Fibroblast of pulmonary artery (primary cell): ENCODE measurements around the gene SLC4A8.

Experiments used
- DNase-seq: peaks from one replicate; pipeline ENCODE4 v3.0.0-alpha.2; 2010; ENCODE audit warnings: low read depth
- H3K4me3 ChIP-seq: replicated peaks from 2 replicates; pipeline ENCODE4 v1.5.1; 2011; ENCODE audit warnings: low read depth, mild to moderate bottlenecking, control low read depth, low read length, moderate library complexity
- TF ChIP-seq, protein P1 (sequence below): IDR thresholded peaks from 2 replicates; pipeline ENCODE4 v1.5.1; 2011; ENCODE audit warnings: mild to moderate bottlenecking, control low read depth, low read length, inconsistent platforms; ENCODE audit errors: missing control alignments

The SLC4A8 gene

DNA sequence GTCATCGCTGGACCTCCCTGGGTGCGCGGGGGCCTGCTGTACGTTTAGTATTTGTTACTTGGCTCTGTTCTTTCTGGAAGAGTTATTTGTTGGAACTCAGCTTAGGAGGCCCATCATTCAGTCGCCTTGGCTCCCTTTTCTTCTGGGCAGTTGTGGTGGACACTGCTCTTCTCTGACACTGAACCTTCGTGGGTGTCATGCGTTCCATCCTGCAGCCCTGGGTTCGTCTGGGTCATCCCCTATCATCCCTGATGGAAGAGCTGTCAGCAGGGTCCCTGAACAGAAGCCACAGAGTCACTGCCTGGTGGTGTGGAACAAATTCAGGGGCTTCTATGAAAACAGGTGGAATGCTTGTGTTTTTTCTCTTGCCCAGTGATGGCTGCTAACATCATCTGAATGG is 113.5 kb downstream of the SLC4A8 start:
- TF ChIP-seq, protein P1, sequence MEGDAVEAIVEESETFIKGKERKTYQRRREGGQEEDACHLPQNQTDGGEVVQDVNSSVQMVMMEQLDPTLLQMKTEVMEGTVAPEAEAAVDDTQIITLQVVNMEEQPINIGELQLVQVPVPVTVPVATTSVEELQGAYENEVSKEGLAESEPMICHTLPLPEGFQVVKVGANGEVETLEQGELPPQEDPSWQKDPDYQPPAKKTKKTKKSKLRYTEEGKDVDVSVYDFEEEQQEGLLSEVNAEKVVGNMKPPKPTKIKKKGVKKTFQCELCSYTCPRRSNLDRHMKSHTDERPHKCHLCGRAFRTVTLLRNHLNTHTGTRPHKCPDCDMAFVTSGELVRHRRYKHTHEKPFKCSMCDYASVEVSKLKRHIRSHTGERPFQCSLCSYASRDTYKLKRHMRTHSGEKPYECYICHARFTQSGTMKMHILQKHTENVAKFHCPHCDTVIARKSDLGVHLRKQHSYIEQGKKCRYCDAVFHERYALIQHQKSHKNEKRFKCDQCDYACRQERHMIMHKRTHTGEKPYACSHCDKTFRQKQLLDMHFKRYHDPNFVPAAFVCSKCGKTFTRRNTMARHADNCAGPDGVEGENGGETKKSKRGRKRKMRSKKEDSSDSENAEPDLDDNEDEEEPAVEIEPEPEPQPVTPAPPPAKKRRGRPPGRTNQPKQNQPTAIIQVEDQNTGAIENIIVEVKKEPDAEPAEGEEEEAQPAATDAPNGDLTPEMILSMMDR, result no peak
- H3K4me3 ChIP-seq, result no peak overlapping the region
- DNase-seq, result no peak

DNA sequence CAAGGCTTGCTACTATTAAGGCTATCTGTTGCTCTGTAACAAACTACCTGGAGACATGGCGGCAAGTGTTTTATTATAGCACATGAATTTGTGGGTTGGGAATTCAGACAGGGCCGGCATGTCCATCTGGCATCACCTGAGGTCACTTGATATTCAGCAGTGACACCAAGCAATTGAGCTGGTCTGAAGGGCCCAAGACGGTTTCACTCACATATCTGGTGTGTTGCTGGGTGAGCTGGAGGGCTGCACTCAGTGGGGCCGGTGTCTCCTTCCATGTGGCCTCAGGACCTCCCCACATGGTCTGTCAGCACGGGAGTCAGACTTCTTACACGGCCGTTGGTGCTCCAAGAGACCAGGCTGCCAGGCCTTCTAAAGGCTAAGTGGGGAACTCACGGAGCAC is 114.0 kb downstream of the SLC4A8 start:
- TF ChIP-seq, protein P1, result no peak
- no peak for DNase-seq
- H3K4me3 ChIP-seq, result no peak overlapping the region

DNA sequence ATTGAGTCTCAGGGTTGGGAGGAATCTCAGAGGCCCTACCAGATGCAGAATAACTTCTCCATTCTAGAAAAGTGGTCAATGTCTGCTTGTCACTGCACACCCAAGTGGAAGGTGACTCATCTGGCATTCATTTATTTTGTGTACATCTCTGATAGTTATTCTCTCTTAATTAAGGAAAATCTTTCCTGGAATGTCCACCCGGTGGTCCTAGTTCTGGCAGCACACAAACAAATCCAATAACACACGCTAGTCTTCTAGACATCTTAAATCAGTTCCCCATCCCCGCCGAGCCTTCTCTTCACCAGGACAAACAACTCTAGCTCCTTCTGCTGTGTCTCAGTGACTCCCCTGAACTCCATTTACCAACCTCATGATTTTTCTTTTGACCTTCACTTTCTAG is 116.4 kb downstream of the SLC4A8 start:
- H3K4me3 ChIP-seq, result no peak overlapping the region
- DNase-seq, result no peak
- TF ChIP-seq, protein P1, result no peak

DNA sequence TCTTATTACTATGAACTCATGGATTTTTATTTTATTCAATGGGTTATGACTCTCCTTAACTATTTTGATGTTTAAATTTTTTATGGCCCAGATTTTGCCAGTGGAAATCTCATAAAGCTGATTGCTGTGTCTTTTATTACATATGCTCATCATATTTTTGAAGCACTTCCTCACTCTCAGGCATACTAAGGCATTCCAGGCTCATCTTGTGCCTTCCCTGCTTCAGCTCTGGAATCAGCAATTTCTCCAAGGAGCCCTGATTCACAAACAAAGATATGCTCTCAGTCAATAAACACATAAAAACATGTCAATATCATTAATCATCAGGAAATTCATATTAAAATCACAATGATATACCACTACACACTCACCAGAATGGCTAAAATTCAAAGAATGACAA is 121.5 kb downstream of the SLC4A8 start:
- TF ChIP-seq, protein P1, result no peak
- no peak for DNase-seq
- H3K4me3 ChIP-seq, result no peak overlapping the region

DNA sequence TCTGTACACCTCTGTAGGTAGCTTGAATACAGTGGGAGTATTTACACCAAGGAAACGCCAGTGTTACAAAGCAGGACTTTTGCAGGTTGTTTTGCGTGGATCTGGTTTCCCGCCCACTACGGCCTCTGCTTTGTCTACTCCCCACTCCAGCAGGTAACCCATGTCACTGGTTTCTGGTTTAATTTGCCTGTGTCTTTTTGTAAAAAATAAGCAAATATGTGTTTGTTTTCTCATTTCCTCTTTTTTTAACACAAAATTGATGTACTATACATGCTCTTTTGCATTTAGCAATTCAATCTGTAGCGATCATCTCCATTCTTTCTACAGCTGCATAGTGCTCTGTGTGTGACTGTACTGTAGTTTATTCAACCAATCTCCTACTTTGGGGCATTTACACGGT is 123.0 kb downstream of the SLC4A8 start:
- no peak overlapping the region for H3K4me3 ChIP-seq
- TF ChIP-seq, protein P1, result no peak
- DNase-seq, result no peak

DNA sequence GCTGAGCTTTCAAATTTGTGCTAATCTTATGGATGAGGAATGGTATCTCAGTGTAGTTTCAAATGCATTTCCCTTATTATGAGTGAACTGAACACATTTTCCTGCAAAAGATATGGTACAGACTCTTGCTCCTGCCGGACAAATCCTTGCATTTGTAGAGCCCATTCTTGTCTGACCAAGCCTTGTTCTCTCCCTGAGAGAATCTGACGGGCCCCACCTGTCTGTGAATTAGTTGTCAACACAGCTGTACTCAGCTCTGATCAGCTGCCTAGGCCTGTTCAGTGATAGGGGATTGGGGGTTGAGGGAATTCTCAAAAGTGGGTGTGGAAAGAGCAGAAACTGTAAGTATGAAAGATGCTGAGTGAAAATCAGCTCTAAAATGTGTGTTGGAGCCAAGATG is 123.6 kb downstream of the SLC4A8 start:
- no peak for DNase-seq
- H3K4me3 ChIP-seq, result no peak overlapping the region
- TF ChIP-seq, protein P1, result no peak

DNA sequence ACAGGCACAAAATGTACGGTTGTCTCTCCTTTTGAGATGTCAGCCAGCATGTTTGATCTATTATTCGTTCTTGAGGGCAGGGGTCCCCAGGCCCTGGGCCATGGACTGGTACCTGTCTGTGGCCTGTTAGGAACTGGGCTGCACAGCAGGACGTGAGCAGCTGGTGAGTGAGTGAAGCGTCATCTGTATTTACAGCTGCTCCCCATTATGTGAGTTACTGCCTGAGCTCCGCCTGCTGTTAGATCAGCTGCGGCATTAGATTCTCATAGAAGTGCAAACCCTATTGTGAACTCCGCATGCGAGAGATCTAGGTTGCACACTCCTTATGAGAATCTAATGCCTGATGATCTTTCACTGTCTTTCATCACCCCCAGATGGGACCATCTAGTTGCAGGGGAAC is 125.0 kb downstream of the SLC4A8 start:
- no peak overlapping the region for H3K4me3 ChIP-seq
- DNase-seq, result no peak
- TF ChIP-seq, protein P1, result no peak
